HepG2 (cell line): ENCODE results near the gene UBE3D.

Experiments
- HIVEP1 ChIP-seq: sonication (generic); formaldehyde crosslinking; IDR thresholded peaks from 2 replicates; pipeline ENCODE4 v1.4.0; 2020; ENCODE audit warnings: mild to moderate bottlenecking, missing genetic modification reagents
- JUND ChIP-seq: sonication (generic); formaldehyde crosslinking; IDR thresholded peaks from 2 replicates; pipeline ENCODE4 v1.8.0; 2022; ENCODE audit warnings: mild to moderate bottlenecking, missing genetic modification reagents
- NFIC ChIP-seq: IDR thresholded peaks from 2 replicates; pipeline ENCODE4 v1.6.1; 2012; ENCODE audit warnings: mild to moderate bottlenecking, low read length, inconsistent platforms
- PLSCR1 ChIP-seq: sonication (generic); formaldehyde crosslinking; IDR thresholded peaks from 2 replicates; pipeline ENCODE4 v1.5.0; 2020; ENCODE audit warnings: missing genetic modification reagents, mild to moderate bottlenecking, borderline replicate concordance
- RAD21 ChIP-seq: fragments of 450-650 bp; formaldehyde crosslinking; IDR thresholded peaks from 2 replicates; pipeline ENCODE4 v1.5.0; 2020; ENCODE audit warnings: mild to moderate bottlenecking
- RFX3 ChIP-seq: IDR thresholded peaks from 2 replicates; pipeline ENCODE4 v1.6.1; 2016; ENCODE audit warnings: missing biosample characterization, missing genetic modification reagents
- SIX1 ChIP-seq: sonication (generic); formaldehyde crosslinking; IDR thresholded peaks from 2 replicates; pipeline ENCODE4 v1.4.0; 2020; ENCODE audit warnings: missing genetic modification reagents, borderline replicate concordance
- SP4 ChIP-seq: sonication (generic); formaldehyde crosslinking; IDR thresholded peaks from 2 replicates; pipeline ENCODE4 v1.8.1; 2023; ENCODE audit warnings: mild to moderate bottlenecking, missing genetic modification reagents
- UBTF ChIP-seq: sonication (generic); formaldehyde crosslinking; IDR thresholded peaks from 2 replicates; pipeline ENCODE4 v1.4.0; 2020; ENCODE audit warnings: mild to moderate bottlenecking, missing genetic modification reagents
- USF2 ChIP-seq, 2 experiments: sonication (generic) in 1 of 2; formaldehyde crosslinking in 1 of 2; IDR thresholded peaks; 2 replicates each; pipeline versions ENCODE4 v1.5.1 to v1.6.1; 2011 to 2020; ENCODE audit warnings: borderline replicate concordance in 1 of 2, low read depth in 1 of 2, low read length in 1 of 2, mild to moderate bottlenecking in 1 of 2, missing genetic modification reagents in 1 of 2, moderate library complexity in 1 of 2
- ZNF639 ChIP-seq: conservative IDR thresholded peaks from 2 replicates; pipeline ENCODE4 v1.6.1; 2018; ENCODE audit warnings: missing genetic modification reagents
- ZNF746 ChIP-seq: sonication (generic); formaldehyde crosslinking; IDR thresholded peaks from 2 replicates; pipeline ENCODE4 v1.8.0; 2022; ENCODE audit warnings: mild to moderate bottlenecking, missing genetic modification reagents
- TF ChIP-seq, protein P1 (sequence below): sonication (generic); formaldehyde crosslinking; IDR thresholded peaks from 2 replicates; pipeline ENCODE4 v1.5.0; 2020; ENCODE audit warnings: mild to moderate bottlenecking, missing genetic modification reagents, moderate library complexity

DNA sequence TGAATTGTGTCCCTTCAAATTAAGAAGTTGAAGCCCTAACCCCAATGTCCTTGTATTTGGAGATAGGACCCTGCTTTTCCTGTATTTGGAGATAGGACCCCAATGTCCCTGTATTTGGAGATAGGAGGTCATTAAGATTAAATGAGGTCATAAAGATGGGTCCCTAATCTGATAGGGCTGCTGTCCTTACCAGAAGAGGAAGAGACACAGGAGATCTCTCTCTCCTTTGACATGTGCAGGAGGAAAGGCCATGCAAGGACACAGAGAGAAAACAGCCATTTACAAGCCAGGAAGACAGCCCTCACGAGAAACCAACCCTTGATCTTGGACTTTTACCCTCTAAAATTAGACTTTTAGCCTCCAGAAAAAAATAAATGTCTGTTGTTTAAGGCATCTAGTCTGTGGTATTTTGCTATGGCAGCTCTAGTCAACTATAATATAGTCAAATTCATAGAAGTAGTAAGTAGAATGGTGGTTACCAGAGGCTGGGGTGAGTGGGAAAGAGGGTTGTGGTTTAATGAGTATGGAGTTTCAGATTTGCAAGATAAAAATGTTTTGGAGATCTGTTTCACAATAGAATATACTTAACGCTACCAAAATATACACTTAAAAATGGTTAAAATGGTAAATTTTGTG lies 59.3 kb downstream of the UBE3D start:
- TF ChIP-seq PLSCR1 (CRISPR knock-in tag) (no peak), JUND (CRISPR knock-in tag) (no peak), SP4 (CRISPR knock-in tag) (no peak), USF2 (IDR thresholded peaks at IDR 0.05; ENCODE audit: low read depth, low read length) (no peak), USF2 (CRISPR knock-in tag; IDR thresholded peaks at IDR 0.05; ENCODE audit: borderline replicate concordance) (no peak), UBTF (CRISPR knock-in tag) (no peak), HIVEP1 (no peak), NFIC (no peak), RAD21 (CRISPR knock-in tag) (no peak), ZNF746 (no peak), RFX3 (CRISPR knock-in tag) (no peak), SIX1 (CRISPR knock-in tag) (no peak), ZNF639 (no peak)
- TF ChIP-seq, protein P1, sequence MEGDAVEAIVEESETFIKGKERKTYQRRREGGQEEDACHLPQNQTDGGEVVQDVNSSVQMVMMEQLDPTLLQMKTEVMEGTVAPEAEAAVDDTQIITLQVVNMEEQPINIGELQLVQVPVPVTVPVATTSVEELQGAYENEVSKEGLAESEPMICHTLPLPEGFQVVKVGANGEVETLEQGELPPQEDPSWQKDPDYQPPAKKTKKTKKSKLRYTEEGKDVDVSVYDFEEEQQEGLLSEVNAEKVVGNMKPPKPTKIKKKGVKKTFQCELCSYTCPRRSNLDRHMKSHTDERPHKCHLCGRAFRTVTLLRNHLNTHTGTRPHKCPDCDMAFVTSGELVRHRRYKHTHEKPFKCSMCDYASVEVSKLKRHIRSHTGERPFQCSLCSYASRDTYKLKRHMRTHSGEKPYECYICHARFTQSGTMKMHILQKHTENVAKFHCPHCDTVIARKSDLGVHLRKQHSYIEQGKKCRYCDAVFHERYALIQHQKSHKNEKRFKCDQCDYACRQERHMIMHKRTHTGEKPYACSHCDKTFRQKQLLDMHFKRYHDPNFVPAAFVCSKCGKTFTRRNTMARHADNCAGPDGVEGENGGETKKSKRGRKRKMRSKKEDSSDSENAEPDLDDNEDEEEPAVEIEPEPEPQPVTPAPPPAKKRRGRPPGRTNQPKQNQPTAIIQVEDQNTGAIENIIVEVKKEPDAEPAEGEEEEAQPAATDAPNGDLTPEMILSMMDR (CRISPR knock-in tag): no peak
